ENCODE results near the gene RNMT. TPM values are rescaled to one million over a fixed set of nuclear protein-coding genes. Genes with fewer than 3 reads are reported as not detected.

The RNMT gene
- polyA plus RNA-seq, 3 donors = 12.9 to 36.4 (median 32.6) TPM

- Mint-ChIP-seq H3K4me3 (peak overlapping the region in 1 of 2 donors; percentile 61), H3K9me3 (peaks cover 0 to 4% (median 2%) of the 10 kb centered on the region in 7 donors), H3K27me3 (ENCODE audit: low read depth in 3 of 3) (peaks cover 33 to 37% (median 34%) of the 10 kb centered on the region in 3 donors), H3K36me3 (no peaks in the 10 kb centered on the region), H3K4me1 (peaks cover 6% of the 10 kb centered on the region), H3K27ac (no peak overlapping the region)
- H3K4me2 ChIP-seq (replicated peaks; ENCODE audit: extremely low read depth, low read length, poor library complexity, severe bottlenecking) = no peak overlapping the region
- no peaks in the 10 kb centered on the region for H3K36me3 ChIP-seq (replicated peaks in 1 of 2; ENCODE audit: control insufficient read depth in 1 of 2, insufficient read depth in 2 of 2, low read length in 2 of 2)
- 96% methylated on average over 10 of the region's 11 CpGs for WGBS (ENCODE audit: insufficient coverage)
- H3K27me3 ChIP-seq (ENCODE audit: control insufficient read depth in 2 of 2, insufficient read depth in 2 of 2, low read length in 2 of 2) = peaks cover 22 to 41% of the 10 kb centered on the region in 2 donors
- peaks cover 0 to 3% of the 10 kb centered on the region in 2 donors for H3K4me1 ChIP-seq (ENCODE audit: control insufficient read depth in 1 of 2, insufficient read depth in 2 of 2, low read length in 2 of 2)
- no peak overlapping the region for H3K4me3 ChIP-seq (replicated peaks in 1 of 3; ENCODE audit: low read depth in 2 of 3, low read length in 3 of 3)
- H3K79me2 ChIP-seq (ENCODE audit: insufficient read depth, low read length) = no peaks in the 10 kb centered on the region
- H3K9me3 ChIP-seq (replicated peaks in 1 of 2; ENCODE audit: control insufficient read depth in 1 of 2, insufficient read depth in 1 of 2, low read length in 2 of 2) = peaks cover 0 to 5% of the 10 kb centered on the region in 2 donors
- no peak for TF ChIP-seq CTCF (IDR thresholded peaks at IDR 0.05)
- no peak for DNase-seq
- no peak overlapping the region for H3K27ac ChIP-seq (ENCODE audit: low read depth in 1 of 2, low read length in 2 of 2)
- H4K20me1 ChIP-seq (ENCODE audit: insufficient read depth, low read length) = no peaks in the 10 kb centered on the region
- H3K9ac ChIP-seq (ENCODE audit: insufficient read depth, low read length, poor library complexity, severe bottlenecking) = no peak overlapping the region
- H2AFZ ChIP-seq (ENCODE audit: insufficient read depth, low read depth, low read length, poor library complexity, severe bottlenecking) = no peak overlapping the region
- intact Hi-C loops (cut with micrococcal nuclease) = no loop called here
These were observed 72.9 kb downstream of the RNMT start for GRCh38 chr18:13799396-13799795.

- Histone ChIP-seq H3K79me2 (ENCODE audit: insufficient read depth, low read length) (no peaks in the 10 kb centered on the region), H3K4me1 (ENCODE audit: control insufficient read depth in 1 of 2, insufficient read depth in 2 of 2, low read length in 2 of 2) (peaks cover 0 to 3% of the 10 kb centered on the region in 2 donors), H3K36me3 (replicated peaks in 1 of 2; ENCODE audit: control insufficient read depth in 1 of 2, insufficient read depth in 2 of 2, low read length in 2 of 2) (no peaks in the 10 kb centered on the region), H4K20me1 (ENCODE audit: insufficient read depth, low read length) (no peaks in the 10 kb centered on the region), H3K9me3 (replicated peaks in 1 of 2; ENCODE audit: control insufficient read depth in 1 of 2, insufficient read depth in 1 of 2, low read length in 2 of 2) (peaks cover 0 to 5% of the 10 kb centered on the region in 2 donors), H3K27me3 (ENCODE audit: control insufficient read depth in 2 of 2, insufficient read depth in 2 of 2, low read length in 2 of 2) (peaks cover 22 to 41% of the 10 kb centered on the region in 2 donors), H3K4me2 (replicated peaks; ENCODE audit: extremely low read depth, low read length, poor library complexity, severe bottlenecking) (peak overlapping the region; percentile 1), H3K4me3 (replicated peaks in 1 of 3; ENCODE audit: low read depth in 2 of 3, low read length in 3 of 3) (no peak overlapping the region), H3K27ac (ENCODE audit: low read depth in 1 of 2, low read length in 2 of 2) (no peak overlapping the region), H3K9ac (ENCODE audit: insufficient read depth, low read length, poor library complexity, severe bottlenecking) (no peak overlapping the region), H2AFZ (ENCODE audit: insufficient read depth, low read depth, low read length, poor library complexity, severe bottlenecking) (no peak overlapping the region)
- TF ChIP-seq CTCF (IDR thresholded peaks at IDR 0.05) = no peak
- Mint-ChIP-seq H3K4me1 (peaks cover 6% of the 10 kb centered on the region), H3K27me3 (ENCODE audit: low read depth in 3 of 3) (peaks cover 33 to 42% (median 34%) of the 10 kb centered on the region in 3 donors), H3K4me3 (peak overlapping the region in 1 of 2 donors; percentile 87), H3K36me3 (no peaks in the 10 kb centered on the region), H3K27ac (no peak overlapping the region), H3K9me3 (peaks cover 0 to 8% (median 2%) of the 10 kb centered on the region in 7 donors)
- intact Hi-C loops (cut with micrococcal nuclease) = no loop called here
- DNase-seq = no peak
- WGBS (ENCODE audit: insufficient coverage) = 9% methylated on average over 29 of the region's 30 CpGs
These were observed 74.2 kb downstream of the RNMT start for GRCh38 chr18:13800505-13801259.

Data from CD14-positive monocyte (primary cell).